ENCODE results near the gene RAP1GDS1. TPM values are rescaled to one million over a fixed set of nuclear protein-coding genes. Genes with fewer than 3 reads are reported as not detected.

Gene RAP1GDS1
- total RNA-seq, 2 donors from 2014 or later: 34.0 to 37.9 TPM

- no peak overlapping the region for H3K27ac ChIP-seq (ENCODE audit: low read depth, low read length)
- Mint-ChIP-seq H3K4me1 (peaks cover 22% of the 10 kb centered on the region), H3K27ac (no peak overlapping the region), H3K4me3 (no peak overlapping the region), H3K9me3 (no peaks in the 10 kb centered on the region), H3K36me3 (ENCODE audit: low read depth) (peaks cover 4% of the 10 kb centered on the region), H3K27me3 (ENCODE audit: insufficient read depth) (no peaks in the 10 kb centered on the region)
- no peaks in the 10 kb centered on the region for H3K36me3 ChIP-seq (ENCODE audit: control insufficient read depth, insufficient read depth, low read length)
- no peak overlapping the region for H3K9ac ChIP-seq (ENCODE audit: extremely low read depth, low read length, poor library complexity, severe bottlenecking)
- H3K4me1 ChIP-seq (ENCODE audit: control insufficient read depth, insufficient read depth, low read length): peaks cover 6% of the 10 kb centered on the region
- no peaks in the 10 kb centered on the region for H3K9me3 ChIP-seq (ENCODE audit: control insufficient read depth, low read length)
- TF ChIP-seq CTCF (conservative IDR thresholded peaks at IDR 0.05): no peak
- H3K27me3 ChIP-seq (ENCODE audit: control insufficient read depth, insufficient read depth, low read length, poor library complexity, severe bottlenecking): no peaks in the 10 kb centered on the region
- WGBS, 2 experiments (ENCODE audit: insufficient coverage in 1 of 2, insufficient read length in 1 of 2): 83% methylated on average over 1 of the region's 1 CpG; no CpG with 5 or more reads in 1 of the 2 experiments
- DNase-seq: no peak
- H3K4me3 ChIP-seq (ENCODE audit: low read length): no peak overlapping the region
Observed at GRCh38 chr4:98289375-98289774, 28.2 kb downstream of the RAP1GDS1 start.

- no peak overlapping the region for H3K4me3 ChIP-seq (ENCODE audit: low read length)
- WGBS, 2 experiments (ENCODE audit: insufficient coverage in 1 of 2, insufficient read length in 1 of 2): 95 to 97% methylated on average over 2 of the region's 2 CpGs
- Mint-ChIP-seq H3K4me3 (no peak overlapping the region), H3K27me3 (ENCODE audit: insufficient read depth) (no peaks in the 10 kb centered on the region), H3K4me1 (peaks cover 23% of the 10 kb centered on the region), H3K36me3 (ENCODE audit: low read depth) (peaks cover 6% of the 10 kb centered on the region), H3K27ac (peak overlapping the region; percentile 33), H3K9me3 (no peaks in the 10 kb centered on the region)
- H3K9me3 ChIP-seq (ENCODE audit: control insufficient read depth, low read length): no peaks in the 10 kb centered on the region
- H3K27me3 ChIP-seq (ENCODE audit: control insufficient read depth, insufficient read depth, low read length, poor library complexity, severe bottlenecking): no peaks in the 10 kb centered on the region
- H3K4me1 ChIP-seq (ENCODE audit: control insufficient read depth, insufficient read depth, low read length): peaks cover 6% of the 10 kb centered on the region
- no peak overlapping the region for H3K27ac ChIP-seq (ENCODE audit: low read depth, low read length)
- TF ChIP-seq CTCF (conservative IDR thresholded peaks at IDR 0.05): no peak
- no peak overlapping the region for H3K9ac ChIP-seq (ENCODE audit: extremely low read depth, low read length, poor library complexity, severe bottlenecking)
- no peak for DNase-seq
- no peaks in the 10 kb centered on the region for H3K36me3 ChIP-seq (ENCODE audit: control insufficient read depth, insufficient read depth, low read length)
Observed at GRCh38 chr4:98290511-98290910, 29.3 kb downstream of the RAP1GDS1 start.

GRCh38 chr4:98293104-98293887 is 32.1 kb downstream of the RAP1GDS1 start:
- H3K27ac ChIP-seq (ENCODE audit: low read depth, low read length): no peak overlapping the region
- H3K9ac ChIP-seq (ENCODE audit: extremely low read depth, low read length, poor library complexity, severe bottlenecking): no peak overlapping the region
- no peaks in the 10 kb centered on the region for H3K9me3 ChIP-seq (ENCODE audit: control insufficient read depth, low read length)
- TF ChIP-seq CTCF (conservative IDR thresholded peaks at IDR 0.05): no peak
- no peak overlapping the region for H3K4me3 ChIP-seq (ENCODE audit: low read length)
- H3K27ac Mint-ChIP-seq: peak overlapping the region; percentile 36
- H3K36me3 ChIP-seq (ENCODE audit: control insufficient read depth, insufficient read depth, low read length): peaks cover 10% of the 10 kb centered on the region
- peaks cover 27% of the 10 kb centered on the region for H3K4me1 Mint-ChIP-seq
- H3K27me3 ChIP-seq (ENCODE audit: control insufficient read depth, insufficient read depth, low read length, poor library complexity, severe bottlenecking): no peaks in the 10 kb centered on the region
- peaks cover 6% of the 10 kb centered on the region for H3K4me1 ChIP-seq (ENCODE audit: control insufficient read depth, insufficient read depth, low read length)
- WGBS, 2 experiments (ENCODE audit: insufficient coverage in 1 of 2, insufficient read length in 1 of 2): 60 to 88% methylated on average over 1 to 2 of the region's 4 CpGs
- no peaks in the 10 kb centered on the region for H3K9me3 Mint-ChIP-seq
- H3K27me3 Mint-ChIP-seq (ENCODE audit: insufficient read depth): no peaks in the 10 kb centered on the region
- peaks cover 13% of the 10 kb centered on the region for H3K36me3 Mint-ChIP-seq (ENCODE audit: low read depth)
- H3K4me3 Mint-ChIP-seq: no peak overlapping the region
- no peak for DNase-seq
